Stimulated activated CD4-positive, alpha-beta T cell treated with anti-CD3 and anti-CD28 coated beads, Interleukin-4, amount 100 ng/mL, for 4 hours (primary cell): ENCODE data around the gene MAP2K5.

Source experiments
- DNase-seq, 2 experiments: peaks; one replicate each; pipeline ENCODE4 v3.0.0-alpha.2; 2020

MAP2K5 gene

GRCh38 chr15:67678993-67679392 is 136.5 kb downstream of the MAP2K5 start:
- DNase-seq, result no peak

- DNase-seq, result no peak
These were observed 138.1 kb downstream of the MAP2K5 start for GRCh38 chr15:67680641-67681040.

GRCh38 chr15:67685008-67685599 is 142.6 kb downstream of the MAP2K5 start:
- no peak for DNase-seq

- DNase-seq, result no peak
These were observed 143.2 kb downstream of the MAP2K5 start for GRCh38 chr15:67685716-67686115.

- no peak for DNase-seq
These were observed 148.4 kb downstream of the MAP2K5 start for GRCh38 chr15:67690936-67691335.

- no peak for DNase-seq
These were observed 148.9 kb downstream of the MAP2K5 start for GRCh38 chr15:67691450-67691849.

GRCh38 chr15:67692573-67692972 is 150.1 kb downstream of the MAP2K5 start:
- DNase-seq, result no peak

GRCh38 chr15:67696087-67696486 is 153.6 kb downstream of the MAP2K5 start:
- DNase-seq, result no peak

- DNase-seq, result no peak
These were observed 157.5 kb downstream of the MAP2K5 start for GRCh38 chr15:67700023-67700422.

GRCh38 chr15:67701669-67702068 is 159.2 kb downstream of the MAP2K5 start:
- DNase-seq, result no peak

GRCh38 chr15:67707520-67708283 is 165.2 kb downstream of the MAP2K5 start:
- no peak for DNase-seq

GRCh38 chr15:67708500-67708899 is 166.0 kb downstream of the MAP2K5 start:
- no peak for DNase-seq

- no peak for DNase-seq
These were observed 172.7 kb downstream of the MAP2K5 start for GRCh38 chr15:67715170-67715569.

- DNase-seq, result no peak
These were observed 173.7 kb downstream of the MAP2K5 start for GRCh38 chr15:67716171-67716570.

GRCh38 chr15:67717776-67718175 is 175.3 kb downstream of the MAP2K5 start:
- no peak for DNase-seq

- DNase-seq, result no peak
These were observed 176.9 kb downstream of the MAP2K5 start for GRCh38 chr15:67719330-67719959.

GRCh38 chr15:67720556-67721175 is 178.2 kb downstream of the MAP2K5 start:
- DNase-seq, result no peak

- DNase-seq, result no peak
These were observed 179.7 kb downstream of the MAP2K5 start for GRCh38 chr15:67722030-67722817.

GRCh38 chr15:67723294-67724024 is 181.0 kb downstream of the MAP2K5 start:
- DNase-seq, result no peak

GRCh38 chr15:67724691-67725375 is 182.3 kb downstream of the MAP2K5 start:
- no peak for DNase-seq

- DNase-seq, result no peak
These were observed 187.6 kb downstream of the MAP2K5 start for GRCh38 chr15:67730135-67730534.
